ENCODE results near the gene NR1H3. TPM values are rescaled to one million over a fixed set of nuclear protein-coding genes. Genes with fewer than 3 reads are reported as not detected.
"Not testable (repeated sequence)": the region's sequence is repeated elsewhere in the genome, so short reads cannot be mapped to it uniquely, and the experiment has no call there.

The NR1H3 gene
- polyA plus RNA-seq (2011; rRNA removed) (21.9 and 27.2 TPM in 2 replicates), polyA minus RNA-seq (2011; rRNA and poly(A)+ RNA removed) (23.8 and 30.3 TPM in 2 replicates)

GRCh38 chr11:47257517-47258316, at the start of gene NR1H3:
NR1H3 (plus strand) TSS chr11:47257996; CDS start chr11:47259217, 1,221 bp downstream.
- TF ChIP-seq CTCF (IDR thresholded peaks at IDR 0.05; ENCODE audit: low read depth, low read length): peak; percentile 80
- H3K27me3 ChIP-seq (ENCODE audit: control insufficient read depth, insufficient read depth, low read length): no peaks in the 10 kb centered on the region
- peak within 1 kb of the TSS; percentile 53 for H3K4me3 ChIP-seq (ENCODE audit: low read depth, low read length)
- POLR2A ChIA-PET: interaction anchor here (1.0 to 1.8 kb wide), 3 partner anchors 9 to 70 kb away, joined by 3 to 19 read pairs (median 8); partner anchors contain the start of gene ACP2
- peak within 1 kb of the TSS; percentile 61 for H3K27ac ChIP-seq (ENCODE audit: low read depth, low read length)
- no peaks in the 10 kb centered on the region; the same call in 1 of the 2 replicates for H3K9me3 ChIP-seq (ENCODE audit: control insufficient read depth, insufficient read depth, low read length)
- CTCF ChIA-PET: interaction anchor here (0.6 to 4.0 kb wide), 23 partner anchors 10 to 294 kb away, joined by 3 to 48 read pairs (median 4); partner anchors contain the start of genes ACP2 and ARFGAP2
- no peak for DNase-seq (ENCODE audit: low read depth, low spot score)

GRCh38 chr11:47208008-47208552, 49.7 kb upstream of the NR1H3 start:
- H3K27me3 ChIP-seq (ENCODE audit: control insufficient read depth, insufficient read depth, low read length); H3K9me3 ChIP-seq (ENCODE audit: control insufficient read depth, insufficient read depth, low read length); DNase-seq (ENCODE audit: low read depth, low spot score); H3K4me3 ChIP-seq (ENCODE audit: low read depth, low read length); H3K27ac ChIP-seq (ENCODE audit: low read depth, low read length): not testable (repeated sequence)
- CTCF ChIA-PET: interaction anchor here (0.8 to 1.0 kb wide), 2 partner anchors 56 to 147 kb away, joined by 3 read pairs; no protein-coding TSS in a partner anchor
- POLR2A ChIA-PET: interaction anchor here (0.7 kb wide), 1 partner anchor 382 kb away, joined by 3 read pairs; no protein-coding TSS in a partner anchor

- TF ChIP-seq CTCF (IDR thresholded peaks at IDR 0.05; ENCODE audit: low read depth, low read length): no peak
- ChIA-PET POLR2A (interaction anchor here (0.7 kb wide), 1 partner anchor 382 kb away, joined by 3 read pairs; no protein-coding TSS in a partner anchor), CTCF (no interaction called here)
- H3K4me3 ChIP-seq (ENCODE audit: low read depth, low read length): no peak overlapping the region
- H3K27me3 ChIP-seq (ENCODE audit: control insufficient read depth, insufficient read depth, low read length): no peaks in the 10 kb centered on the region
- no peaks in the 10 kb centered on the region; the same call in 1 of the 2 replicates for H3K9me3 ChIP-seq (ENCODE audit: control insufficient read depth, insufficient read depth, low read length)
- no peak for DNase-seq (ENCODE audit: low read depth, low spot score)
- H3K27ac ChIP-seq (ENCODE audit: low read depth, low read length): no peak overlapping the region
Measured at GRCh38 chr11:47208628-47209027, 49.2 kb upstream of the NR1H3 start.

DNA sequence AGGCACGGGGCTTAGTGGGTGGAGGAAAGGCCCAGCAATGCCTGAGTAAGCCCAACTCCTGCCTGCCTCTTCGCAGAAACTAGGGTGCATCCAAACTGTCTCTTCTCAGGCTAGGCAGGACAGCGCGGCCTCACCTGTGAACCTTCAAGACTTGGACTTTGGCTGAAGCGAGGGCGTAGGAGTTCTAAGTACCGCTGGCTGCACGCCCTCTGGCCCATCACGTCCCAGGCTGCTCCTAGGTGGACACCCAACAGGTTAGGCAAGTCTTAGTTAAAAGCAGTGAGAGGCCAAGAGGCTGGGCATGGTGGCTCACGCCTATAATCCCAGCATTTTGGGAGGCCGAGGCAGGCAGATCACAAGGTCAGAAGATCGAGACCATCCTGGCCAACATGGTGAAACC, 44.9 kb upstream of the NR1H3 start:
- TF ChIP-seq CTCF (IDR thresholded peaks at IDR 0.05; ENCODE audit: low read depth, low read length): no peak
- POLR2A ChIA-PET: no interaction called here
- no peak for DNase-seq (ENCODE audit: low read depth, low spot score)
- no peak overlapping the region for H3K27ac ChIP-seq (ENCODE audit: low read depth, low read length)
- H3K9me3 ChIP-seq (ENCODE audit: control insufficient read depth, insufficient read depth, low read length): no peaks in the 10 kb centered on the region; the same call in 1 of the 2 replicates
- CTCF ChIA-PET: no interaction called here
- no peak overlapping the region for H3K4me3 ChIP-seq (ENCODE audit: low read depth, low read length)
- H3K27me3 ChIP-seq (ENCODE audit: control insufficient read depth, insufficient read depth, low read length): no peaks in the 10 kb centered on the region

DNA sequence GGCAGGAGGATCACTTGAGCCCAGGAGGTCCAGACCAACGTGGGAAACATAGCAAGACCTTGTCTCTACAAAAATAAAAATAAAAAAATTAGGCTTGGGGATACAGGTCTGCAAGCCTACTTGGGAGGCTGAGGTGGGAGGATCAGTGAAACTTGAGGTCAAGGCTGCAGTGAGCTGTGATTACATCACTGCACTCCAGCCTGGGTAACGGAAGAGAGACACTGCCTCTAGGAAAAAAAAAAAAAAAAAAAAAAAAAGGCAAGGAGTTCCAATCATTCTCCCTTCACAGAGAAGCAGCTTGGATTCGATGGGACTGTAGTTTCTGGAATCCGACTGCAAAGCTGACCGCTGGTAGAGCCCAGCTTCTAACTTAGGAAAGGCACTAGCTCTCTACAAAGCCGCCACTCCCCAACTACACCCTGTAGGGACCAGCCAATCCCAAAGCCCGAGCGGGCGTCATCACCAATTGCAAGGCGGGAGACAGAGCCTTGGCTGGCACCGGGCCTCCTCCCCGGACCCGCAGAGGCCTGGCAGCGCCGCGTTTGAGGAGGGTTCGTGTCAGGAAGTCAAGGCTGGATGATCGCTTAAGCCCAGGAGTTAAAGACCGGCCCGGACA, 43.7 kb upstream of the NR1H3 start:
- ChIA-PET CTCF (interaction anchor here (0.5 to 2.5 kb wide), 7 partner anchors 27 to 198 kb away, joined by 3 to 15 read pairs (median 4); partner anchors contain the start of gene NR1H3), POLR2A (interaction anchor here (0.6 to 1.9 kb wide), 13 partner anchors 8 to 502 kb away, joined by 3 to 14 read pairs (median 6); partner anchors contain the start of gene ACP2)
- H3K27ac ChIP-seq (ENCODE audit: low read depth, low read length): peak overlapping the region; percentile 68
- no peak for DNase-seq (ENCODE audit: low read depth, low spot score)
- H3K4me3 ChIP-seq (ENCODE audit: low read depth, low read length): peak overlapping the region; percentile 80
- no peaks in the 10 kb centered on the region; the same call in 1 of the 2 replicates for H3K9me3 ChIP-seq (ENCODE audit: control insufficient read depth, insufficient read depth, low read length)
- TF ChIP-seq CTCF (IDR thresholded peaks at IDR 0.05; ENCODE audit: low read depth, low read length): no peak
- H3K27me3 ChIP-seq (ENCODE audit: control insufficient read depth, insufficient read depth, low read length): no peaks in the 10 kb centered on the region
